Muscle of back (tissue), 11 donors: ENCODE data around the gene IKBKG. TPM values are rescaled to one million over a fixed set of nuclear protein-coding genes. Genes with fewer than 3 reads are reported as not detected.
"Not testable (repeated sequence)": the region's sequence is repeated elsewhere in the genome, so short reads cannot be mapped to it uniquely, and the experiment has no call there.

Experiments
- DNase-seq, 3 donors: peaks; one replicate each; pipeline versions ENCODE4 v3.0.0 to v3.0.0-alpha.2; 2013
- polyA plus RNA-seq, 10 donors: library from polyadenylated mRNA; unstranded; fragments of 120-200 nt; gene quantifications; one replicate each; pipeline ENCODE4 v1.2.1, GENCODE V29; 2013; ENCODE audit not compliant: insufficient read length in 10 of 10

Gene IKBKG
- polyA plus RNA-seq, 10 donors, result 11.0 to 14.2 (median 12.9) TPM

DNA sequence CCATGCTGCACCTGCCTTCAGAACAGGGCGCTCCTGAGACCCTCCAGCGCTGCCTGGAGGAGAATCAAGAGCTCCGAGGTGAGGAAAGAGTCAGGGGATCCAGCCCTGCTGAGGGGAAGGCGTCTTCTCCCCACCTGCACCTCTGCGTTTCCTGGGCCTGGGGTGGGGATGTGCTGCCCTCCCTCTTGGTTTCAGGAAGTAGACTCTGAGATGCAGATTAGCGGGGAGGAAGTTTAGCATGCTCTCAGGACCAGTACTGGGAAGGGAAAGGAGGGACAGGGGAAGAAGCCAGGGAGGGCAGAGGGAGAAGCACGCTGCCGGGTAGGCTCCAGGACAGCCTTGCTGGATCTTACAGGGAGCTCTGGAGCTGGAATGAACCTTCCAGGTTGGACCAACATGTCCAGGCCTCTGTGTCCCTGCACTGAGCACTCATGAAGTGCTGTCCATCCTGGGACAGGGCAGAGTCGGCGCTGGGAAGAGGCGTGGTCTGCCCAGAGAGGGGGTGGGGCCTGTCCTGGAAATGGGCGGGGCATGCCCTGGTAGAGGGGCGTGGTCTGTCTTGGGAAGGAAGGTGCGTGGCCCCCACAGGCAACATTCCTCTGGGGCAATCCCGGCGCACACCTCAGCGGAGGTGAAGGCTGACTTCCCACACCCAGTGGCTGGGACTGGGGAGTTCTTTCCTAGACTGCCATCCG is 4.8 kb downstream of the IKBKG start:
- DNase-seq, result not testable (repeated sequence)

DNA sequence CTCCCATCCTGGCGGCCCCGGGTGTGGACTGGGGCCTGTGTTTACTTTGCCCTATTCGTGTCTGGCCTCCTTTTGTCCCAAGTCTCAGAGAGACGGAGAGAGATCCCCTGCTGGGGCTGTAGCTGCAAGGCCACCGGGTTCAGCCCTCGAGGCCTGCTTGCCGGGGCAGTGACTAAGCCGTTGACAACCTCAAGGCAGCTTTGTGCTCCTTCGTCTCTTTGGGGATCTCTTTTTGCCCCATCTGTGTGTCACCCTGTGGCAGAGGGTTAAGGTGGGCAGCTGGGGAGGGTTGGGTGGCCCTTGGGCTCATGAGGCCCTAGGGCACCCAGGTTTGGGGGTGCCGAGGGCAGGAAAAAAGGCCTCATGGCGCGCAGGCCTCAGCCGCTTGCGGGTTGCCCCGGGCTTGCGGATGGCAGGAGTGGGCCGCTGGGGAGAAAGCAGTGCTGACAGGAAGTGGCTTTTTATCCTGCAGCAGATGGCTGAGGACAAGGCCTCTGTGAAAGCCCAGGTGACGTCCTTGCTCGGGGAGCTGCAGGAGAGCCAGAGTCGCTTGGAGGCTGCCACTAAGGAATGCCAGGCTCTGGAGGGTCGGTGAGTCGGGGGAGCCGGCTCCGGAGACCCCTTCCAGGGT is 10.8 kb downstream of the IKBKG start:
- not testable (repeated sequence) for DNase-seq

DNA sequence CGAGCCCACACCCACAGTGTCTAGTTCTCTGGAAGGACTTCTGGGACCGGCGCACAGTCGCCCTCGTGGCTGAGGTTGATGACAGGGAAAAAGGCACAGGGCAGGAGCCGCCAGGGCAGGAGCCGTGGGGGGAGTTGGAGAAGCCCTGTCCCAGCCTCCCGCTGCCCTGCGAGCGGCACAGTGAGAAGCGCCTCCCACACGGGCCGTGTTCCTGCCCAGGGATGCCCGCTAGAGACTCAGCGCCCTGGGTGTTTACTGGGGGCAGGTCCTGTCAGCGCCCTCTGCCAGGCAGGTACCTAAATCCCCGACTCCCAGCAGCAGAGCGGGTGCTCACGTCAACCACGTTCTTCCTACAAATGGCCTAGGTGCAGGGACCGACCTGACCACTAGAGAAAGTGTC is 11.5 kb downstream of the IKBKG start:
- DNase-seq, result not testable (repeated sequence)

DNA sequence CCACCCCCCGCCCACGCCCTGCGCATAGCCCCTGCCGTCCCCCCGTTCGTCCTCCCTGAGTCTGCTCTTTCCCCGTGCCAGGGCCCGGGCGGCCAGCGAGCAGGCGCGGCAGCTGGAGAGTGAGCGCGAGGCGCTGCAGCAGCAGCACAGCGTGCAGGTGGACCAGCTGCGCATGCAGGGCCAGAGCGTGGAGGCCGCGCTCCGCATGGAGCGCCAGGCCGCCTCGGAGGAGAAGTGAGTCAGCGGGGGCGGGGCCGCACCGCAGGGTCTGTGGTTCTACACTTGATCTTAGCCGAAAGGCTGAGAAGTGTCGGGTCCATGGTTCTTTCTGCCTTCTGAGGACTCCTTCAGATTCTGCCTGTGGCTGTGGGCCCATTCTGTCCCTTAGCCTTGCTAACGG is 12.9 kb downstream of the IKBKG start:
- DNase-seq, result not testable (repeated sequence)

DNA sequence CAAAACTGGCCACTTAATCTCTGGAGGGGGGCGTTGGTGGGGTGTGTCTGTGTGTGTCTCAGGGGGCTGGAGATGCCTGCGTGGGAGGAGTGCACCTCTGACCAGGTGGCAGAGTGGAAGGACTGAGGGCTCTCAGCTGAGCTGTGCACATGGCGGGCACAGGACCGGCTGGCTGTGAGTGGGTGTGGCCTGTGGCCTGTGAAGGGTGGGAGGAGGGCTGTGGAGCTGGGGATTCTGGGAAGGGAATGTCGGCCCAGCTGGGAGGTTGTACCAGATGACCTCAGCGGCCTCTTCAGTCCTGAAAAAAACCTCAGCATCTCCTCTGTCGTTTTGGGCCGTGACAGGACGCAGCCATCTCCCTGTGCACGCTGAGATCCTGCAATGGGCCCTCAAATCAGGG is 14.9 kb downstream of the IKBKG start:
- DNase-seq, result not testable (repeated sequence)

DNA sequence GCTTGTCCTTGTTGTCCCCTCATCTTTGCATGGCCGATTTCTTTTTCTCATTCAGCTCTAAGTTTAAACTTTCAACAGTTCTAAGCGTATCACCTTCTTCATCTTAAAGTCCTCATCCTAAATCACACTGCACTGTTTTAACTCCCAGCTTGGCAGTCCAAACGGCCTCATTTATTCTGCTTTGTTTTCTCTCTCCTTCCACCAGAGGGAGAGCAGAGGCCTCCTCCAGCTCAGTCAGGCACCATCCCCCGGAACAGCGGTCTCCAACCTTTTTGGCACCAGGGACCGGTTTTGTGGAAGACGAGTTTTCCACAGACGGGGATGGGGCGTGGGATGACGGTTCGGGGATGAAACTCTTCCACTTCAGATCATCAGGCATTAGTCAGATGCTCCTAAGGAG is 22.9 kb downstream of the IKBKG start:
- DNase-seq, result not testable (repeated sequence)

DNA sequence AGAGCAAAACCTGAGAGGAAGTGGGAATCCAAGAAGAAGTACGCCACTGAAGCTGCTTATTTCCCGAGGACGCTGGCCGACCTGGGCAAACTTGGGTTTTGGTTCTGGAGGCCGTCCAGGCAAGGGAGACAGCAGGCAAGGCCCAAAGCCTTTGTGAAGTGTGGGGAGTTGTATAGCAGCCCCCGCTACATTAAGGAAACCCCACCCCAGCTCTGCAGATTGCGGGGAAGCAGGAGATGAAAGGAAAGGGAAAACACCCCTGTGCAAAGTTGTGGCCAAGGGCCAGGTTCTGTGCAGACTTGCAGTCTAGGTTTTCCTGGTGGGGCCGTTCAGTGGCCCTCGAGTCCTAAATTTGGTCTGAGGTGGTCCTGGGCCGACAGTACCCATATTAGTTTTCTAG is 25.6 kb downstream of the IKBKG start:
- not testable (repeated sequence) for DNase-seq

DNA sequence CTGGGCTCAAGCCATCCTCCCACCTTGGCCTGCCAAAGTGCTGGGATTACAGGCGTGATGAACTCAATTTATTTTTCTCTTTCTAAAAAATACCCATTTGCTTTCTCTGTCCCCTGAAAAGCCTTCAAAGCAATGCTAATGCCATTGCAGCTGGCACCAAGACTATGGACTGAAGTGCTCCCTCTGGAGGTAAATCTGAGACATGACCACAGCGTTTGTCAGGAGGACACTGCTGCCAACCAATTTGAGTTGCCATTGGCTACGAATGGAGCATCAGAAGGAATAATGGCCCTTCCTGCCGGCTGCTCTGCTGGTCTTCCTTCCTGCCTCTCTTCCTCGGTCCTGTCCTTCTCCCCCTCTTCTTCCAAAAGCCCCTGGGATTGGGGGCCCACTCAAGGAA is 27.7 kb downstream of the IKBKG start:
- DNase-seq, result not testable (repeated sequence)

DNA sequence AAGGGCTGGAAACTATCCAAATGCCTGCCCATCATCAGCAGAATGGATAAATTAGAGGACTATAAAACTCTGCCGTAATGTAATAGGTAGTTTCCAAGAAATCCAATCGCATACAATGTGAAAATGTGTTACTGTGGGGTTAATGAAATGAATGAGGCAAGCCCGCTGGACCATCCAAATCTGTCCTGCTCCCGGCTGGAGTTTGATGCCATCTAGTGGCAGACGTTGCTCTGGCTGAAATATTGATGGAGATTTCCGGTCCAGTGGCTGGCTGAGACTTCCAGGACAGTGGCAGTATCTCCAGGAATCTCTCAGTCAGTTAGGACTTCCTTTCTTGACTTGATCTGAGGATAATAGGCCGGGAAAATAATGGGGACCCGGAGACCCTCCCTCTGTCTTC is 35.6 kb downstream of the IKBKG start:
- not testable (repeated sequence) for DNase-seq

DNA sequence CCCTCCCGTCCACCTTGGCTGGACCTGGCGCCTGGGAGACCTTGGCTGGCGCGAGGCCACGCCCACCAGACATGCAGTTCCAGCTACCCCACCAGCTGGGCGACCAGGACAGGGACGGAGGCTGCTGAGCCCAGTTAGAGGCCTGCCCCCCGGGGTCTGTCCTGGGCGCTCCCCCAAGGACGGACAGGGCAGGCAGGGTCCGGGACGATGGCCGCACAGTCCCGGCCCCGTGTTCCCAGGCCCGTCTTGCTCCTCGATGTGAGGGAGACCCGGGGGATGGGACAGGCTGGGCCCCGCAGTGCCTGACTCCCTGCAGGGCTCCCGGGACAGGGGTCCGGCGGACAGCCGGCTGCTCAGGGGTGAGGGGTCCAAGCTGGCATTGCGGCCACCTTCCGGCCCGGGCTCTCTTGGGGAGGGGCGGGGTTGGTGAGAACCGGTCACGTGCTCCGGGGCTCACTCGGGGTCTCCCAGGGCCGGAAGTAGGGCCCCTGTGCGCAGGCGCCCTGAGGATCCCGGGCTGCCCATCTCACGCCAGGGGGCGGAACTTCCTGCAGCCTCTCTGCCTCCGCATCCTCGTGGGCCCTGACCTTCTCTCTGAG is 37.3 kb downstream of the IKBKG start, which contains the start of gene CTAG1A:
Gene CTAG1A (plus strand): TSS at position 549 of the 599 bp plus-strand sequence. CDS start 74 bp downstream, outside the sequence.
- not testable (repeated sequence) for DNase-seq

DNA sequence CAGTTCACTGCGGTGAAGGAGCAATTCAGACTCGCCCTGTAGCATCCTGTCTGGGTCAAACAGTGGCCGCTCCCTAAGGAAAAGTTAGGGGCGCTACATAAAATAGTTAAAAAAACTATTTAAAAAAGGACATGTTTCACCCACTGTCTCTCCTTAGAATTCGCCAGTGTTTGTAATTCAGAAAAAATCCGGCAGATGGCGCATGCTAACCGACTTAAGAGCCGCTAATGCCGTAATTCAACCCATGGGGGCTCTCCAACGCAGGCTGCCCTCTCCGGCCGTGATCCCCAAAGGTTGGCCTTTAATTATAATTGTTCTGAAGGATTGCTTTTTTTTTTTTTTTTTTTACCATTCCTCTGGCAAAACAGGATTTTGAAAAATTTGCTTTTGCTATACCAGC is 43.0 kb downstream of the IKBKG start:
- not testable (repeated sequence) for DNase-seq

DNA sequence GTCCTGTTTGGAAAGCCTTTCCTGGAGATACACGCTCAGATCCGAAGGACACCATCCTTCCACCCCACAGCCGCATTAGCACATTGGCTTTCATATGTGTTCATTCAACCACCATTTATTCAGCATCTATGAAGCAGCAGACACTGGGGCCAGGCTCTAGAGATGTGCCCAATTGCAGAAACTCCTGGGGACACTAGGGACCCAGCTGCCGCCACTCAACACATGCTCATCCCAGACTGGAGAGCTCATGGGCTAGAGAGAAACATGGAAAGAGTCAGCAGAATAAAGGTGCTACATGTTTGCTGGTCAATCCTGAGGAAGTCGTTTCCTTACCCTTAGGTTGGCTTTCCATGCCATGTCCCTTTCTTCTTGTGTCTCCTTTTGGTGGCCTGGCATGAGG is 45.1 kb downstream of the IKBKG start:
- no peak for DNase-seq

DNA sequence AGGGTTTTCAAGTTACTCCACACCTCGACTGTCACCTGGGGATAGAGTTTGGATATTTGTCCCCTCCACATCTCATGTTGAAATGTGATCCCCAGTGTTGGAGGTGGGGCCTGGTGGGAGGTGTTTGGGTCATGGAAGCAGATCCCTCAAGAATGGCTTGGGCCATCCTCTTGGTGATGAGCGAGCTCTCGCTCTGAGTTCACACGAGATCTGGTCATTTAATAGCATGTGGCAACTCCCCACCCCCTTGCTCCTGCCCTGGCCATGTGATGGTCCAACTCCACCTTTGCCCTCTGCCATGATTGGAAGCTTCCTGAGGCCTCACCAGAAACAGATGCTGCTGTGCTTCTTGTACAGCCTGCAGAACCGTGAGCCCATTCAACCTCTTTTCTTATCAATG is 45.8 kb downstream of the IKBKG start:
- no peak for DNase-seq

DNA sequence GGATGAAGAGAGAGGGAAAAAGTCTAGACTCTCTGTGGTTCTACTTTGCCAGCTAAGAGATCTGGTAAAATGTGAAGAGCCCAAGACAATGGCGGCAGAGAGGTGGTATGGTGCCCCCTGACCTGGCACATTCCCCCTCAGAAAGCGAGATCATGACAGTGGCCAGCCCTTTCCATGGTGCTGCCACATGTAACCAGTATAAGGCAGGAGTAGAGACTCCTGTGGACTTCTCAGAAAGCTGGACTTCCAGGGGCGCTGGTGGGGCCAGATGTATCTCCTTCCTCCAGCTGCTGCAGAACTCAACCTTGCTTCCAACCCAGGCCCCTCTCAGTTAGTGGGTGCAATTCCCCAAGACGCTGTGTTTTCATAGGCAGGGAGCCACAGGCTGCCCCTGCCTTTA is 47.1 kb downstream of the IKBKG start:
- no peak for DNase-seq

DNA sequence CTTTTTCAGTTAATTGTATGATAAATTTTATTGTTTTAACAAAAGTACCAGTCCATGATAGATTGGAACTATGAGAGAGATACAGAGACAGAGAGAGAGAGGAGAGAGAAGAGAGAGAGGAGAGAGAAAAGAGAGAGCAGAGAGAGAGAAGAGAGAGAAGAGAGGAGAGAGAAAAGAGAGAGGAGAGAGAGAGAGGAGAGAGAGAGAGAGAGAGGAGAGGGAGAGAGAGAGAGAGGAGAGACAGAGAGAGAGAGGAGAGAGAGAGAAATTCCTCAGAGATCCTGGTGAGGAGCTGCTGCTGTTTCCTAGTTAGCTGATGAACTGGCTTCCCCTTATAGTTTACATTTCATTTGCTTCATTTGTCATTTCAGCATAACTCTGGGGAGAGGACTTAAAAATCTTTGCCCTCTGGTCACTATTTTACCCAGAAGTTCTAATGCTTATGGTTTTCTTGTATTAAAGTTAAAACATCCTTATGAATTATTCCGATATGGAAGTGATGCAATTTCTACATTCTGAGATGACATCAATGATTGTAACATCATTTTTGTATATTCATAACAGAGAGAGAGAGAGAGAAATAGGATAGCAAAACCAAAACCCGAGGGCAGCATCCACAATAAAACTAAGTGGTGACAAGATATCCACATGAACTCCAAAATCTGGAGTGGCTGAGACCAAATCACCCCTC is 48.3 kb downstream of the IKBKG start:
- DNase-seq, result no peak

DNA sequence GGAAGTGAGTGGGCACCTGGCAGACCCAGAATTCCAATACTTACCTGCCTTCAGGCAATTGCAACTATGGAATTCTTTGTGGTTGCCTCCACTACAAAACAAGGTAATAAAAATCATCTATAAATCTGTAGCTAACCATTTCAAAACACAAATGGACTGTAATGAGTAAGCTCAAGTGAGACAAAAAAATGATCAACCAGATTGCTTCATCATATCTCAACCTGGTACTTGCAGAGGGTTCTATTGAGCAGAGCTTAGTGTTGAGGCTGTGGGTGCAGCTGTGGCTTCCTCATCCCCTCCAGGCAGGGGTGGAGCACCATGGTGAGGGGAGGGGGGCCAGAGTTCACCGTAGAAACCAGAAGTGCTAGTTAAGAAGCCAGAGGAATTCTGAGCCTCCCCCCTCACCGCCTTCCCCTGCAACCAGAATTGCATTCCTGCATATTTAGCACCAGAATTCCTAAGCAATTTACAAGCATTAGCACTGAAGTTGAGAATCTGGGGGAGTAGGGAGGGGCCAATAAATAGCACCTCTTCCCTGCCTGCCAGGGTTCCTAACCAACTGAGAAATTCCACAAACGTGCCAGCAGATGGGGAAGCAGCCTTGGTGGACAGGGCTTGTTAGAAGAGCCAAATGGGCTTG is 49.0 kb downstream of the IKBKG start:
- peak in 2 of 3 donors; percentile 6 to 75 for DNase-seq

DNA sequence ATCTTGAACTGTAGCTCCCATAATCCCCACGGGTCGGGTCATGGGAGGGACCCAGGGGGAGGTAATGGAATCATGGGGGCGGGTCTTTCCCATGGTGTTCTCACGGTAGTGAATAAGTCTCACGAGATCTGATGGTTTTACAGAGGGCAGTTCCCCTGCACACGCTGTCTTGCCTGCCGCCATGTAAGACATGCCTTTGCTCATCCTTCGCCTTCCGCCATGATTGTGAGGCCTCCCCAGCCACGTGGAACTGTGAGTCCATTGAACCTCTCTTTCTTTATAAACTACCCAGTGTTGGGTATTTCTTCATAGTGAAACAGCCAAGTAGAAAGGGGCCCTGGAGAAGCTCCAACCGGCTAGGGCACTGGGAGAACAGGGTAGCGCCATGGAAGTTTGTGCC is 49.8 kb downstream of the IKBKG start:
- no peak for DNase-seq

DNA sequence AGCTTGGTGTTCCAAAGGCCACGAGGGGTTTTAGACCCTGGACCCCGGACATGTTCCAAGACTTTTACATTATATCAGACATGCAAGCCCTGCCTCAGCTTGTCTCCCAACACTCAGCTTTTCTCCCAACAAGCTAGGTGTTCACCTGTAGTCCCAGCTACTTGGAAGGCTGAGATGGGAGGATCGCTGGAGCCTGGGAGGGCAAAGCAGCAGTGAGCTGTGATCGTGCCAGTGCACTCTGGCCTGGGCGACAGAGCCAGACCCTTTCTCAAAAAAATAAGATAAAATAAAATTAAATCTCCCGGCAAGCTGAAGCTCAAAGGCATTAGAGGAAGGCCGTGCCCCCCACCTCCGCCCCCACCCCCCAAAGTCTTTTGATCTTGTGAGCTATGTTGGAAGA is 51.2 kb downstream of the IKBKG start:
- DNase-seq, result no peak

DNA sequence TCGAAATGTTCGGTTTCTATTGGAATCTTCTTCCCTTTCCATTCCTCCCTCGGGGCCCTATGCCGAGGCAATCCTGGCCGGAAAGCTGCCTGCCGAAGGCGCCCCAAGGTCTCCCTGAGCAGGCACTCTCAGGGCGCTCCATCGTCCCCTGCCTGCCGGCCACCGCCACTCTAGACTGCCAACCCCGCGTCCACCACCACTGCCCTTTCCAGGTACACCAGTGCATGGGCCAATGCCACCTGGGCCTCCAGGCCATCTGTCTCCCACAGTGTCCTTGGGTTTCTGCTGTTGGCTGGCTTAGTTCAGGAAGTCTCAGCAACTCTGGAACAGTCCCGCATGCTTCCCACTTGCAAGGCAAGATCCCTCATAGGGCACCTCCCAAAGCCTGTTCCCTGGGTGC is 52.1 kb downstream of the IKBKG start:
- DNase-seq, result no peak

DNA sequence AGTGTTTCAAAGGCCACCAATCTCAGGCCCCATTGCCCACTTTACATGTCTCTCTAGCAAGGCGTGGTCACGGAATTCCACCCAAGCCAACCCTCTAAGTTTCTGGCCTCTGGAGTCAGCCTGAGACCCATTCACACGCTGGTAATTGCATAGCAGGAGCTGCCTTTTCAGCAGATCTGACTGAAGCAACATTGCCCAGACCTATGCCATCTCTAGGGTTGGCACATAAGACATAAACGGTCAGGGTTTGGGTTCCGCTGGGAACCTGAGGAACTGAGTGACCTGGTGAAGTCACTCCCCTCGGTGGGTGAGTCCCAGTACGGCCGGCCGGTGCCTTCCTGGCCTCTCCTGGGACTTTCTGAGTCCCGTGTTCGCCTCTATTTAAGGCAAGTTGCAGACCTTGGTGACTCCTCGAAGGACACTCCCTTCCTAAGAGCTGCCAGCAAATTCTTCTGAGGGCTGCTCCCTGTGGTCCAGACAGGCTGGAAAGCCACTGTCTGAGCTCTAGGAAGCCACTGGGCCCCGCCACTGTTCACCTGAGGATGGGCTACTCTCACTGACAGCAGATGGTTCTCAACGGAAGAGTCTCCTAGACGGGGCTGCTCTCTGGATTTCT is 53.4 kb downstream of the IKBKG start:
- DNase-seq, result no peak

DNA sequence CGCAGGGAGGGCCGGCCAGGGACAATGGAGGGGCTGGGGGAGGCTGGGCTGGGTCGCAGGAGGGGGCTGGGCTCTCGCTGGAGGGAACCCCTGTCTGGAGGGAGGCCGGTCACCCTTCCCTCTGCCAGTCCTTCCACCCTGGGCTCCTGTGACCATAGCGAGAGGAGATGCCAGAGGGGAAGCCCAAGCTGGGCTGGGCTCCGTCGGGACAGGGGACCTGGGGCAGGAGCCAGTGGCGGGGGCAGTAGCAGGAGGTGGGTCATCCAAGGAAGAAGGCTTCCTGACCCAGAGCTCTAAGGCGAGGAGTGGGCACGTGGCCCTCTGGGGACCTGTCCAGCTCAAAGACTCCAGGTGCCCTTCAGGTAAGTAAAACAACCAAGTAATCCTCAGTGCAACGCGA is 54.8 kb downstream of the IKBKG start:
- no peak for DNase-seq
